Stomach smooth muscle (tissue), 2 donors: ENCODE measurements around the gene NEAT1.

Source experiments
- H3K27ac ChIP-seq: one replicate; pipeline ENCODE4 v1.7.0; 2013; ENCODE audit warnings: mild to moderate bottlenecking, low read length, inconsistent platforms
- H3K27me3 ChIP-seq, 2 donors: one replicate each; pipeline ENCODE4 v1.7.0; 2013; ENCODE audit warnings: low read length in 2 of 2; ENCODE audit not compliant: insufficient read depth in 2 of 2, control insufficient read depth in 1 of 2
- H3K36me3 ChIP-seq, 2 donors: one replicate each; pipeline ENCODE4 v1.7.0; 2013; ENCODE audit warnings: low read length in 2 of 2; ENCODE audit not compliant: control insufficient read depth in 2 of 2, insufficient read depth in 2 of 2
- H3K4me1 ChIP-seq: one replicate; pipeline ENCODE4 v1.7.0; 2013; ENCODE audit warnings: low read length; ENCODE audit not compliant: control insufficient read depth, insufficient read depth
- H3K4me3 ChIP-seq, 2 donors: one replicate each; pipeline ENCODE4 v1.7.0; 2013; ENCODE audit warnings: low read length in 2 of 2
- H3K9ac ChIP-seq, 2 donors: one replicate each; pipeline ENCODE4 v1.7.0; 2013; ENCODE audit warnings: low read length in 2 of 2, mild to moderate bottlenecking in 1 of 2
- H3K9me3 ChIP-seq, 2 donors: one replicate each; pipeline ENCODE4 v1.7.0; 2013; ENCODE audit warnings: low read length in 2 of 2; ENCODE audit not compliant: control insufficient read depth in 2 of 2
- donor health status: healthy.
- donor health status: Pancreatic carcinoma.

NEAT1 gene

GRCh38 chr11:65489706-65490320 lies 67.2 kb downstream of the NEAT1 start:
- H3K9ac ChIP-seq: peak overlapping the region; percentile 86 to 90
- H3K36me3 ChIP-seq: no peaks in the 10 kb centered on the region
- H3K9me3 ChIP-seq: no peaks in the 10 kb centered on the region
- H3K27ac ChIP-seq: peak overlapping the region; percentile 100
- H3K4me1 ChIP-seq: peaks cover 97% of the 10 kb centered on the region
- peak overlapping the region in 1 of 2 donors; percentile 52 for H3K4me3 ChIP-seq
- no peaks in the 10 kb centered on the region for H3K27me3 ChIP-seq

- Histone ChIP-seq H3K4me1 (peaks cover 96% of the 10 kb centered on the region), H3K27me3 (no peaks in the 10 kb centered on the region), H3K36me3 (no peaks in the 10 kb centered on the region), H3K9me3 (no peaks in the 10 kb centered on the region), H3K4me3 (peak overlapping the region; percentile 26 to 52), H3K27ac (peak overlapping the region; percentile 100), H3K9ac (peak overlapping the region; percentile 85 to 86)
These were observed 68.5 kb downstream of the NEAT1 start for GRCh38 chr11:65491163-65491465.

- H3K4me3 ChIP-seq: peak overlapping the region; percentile 26 to 41
- peaks cover 96% of the 10 kb centered on the region for H3K4me1 ChIP-seq
- peak overlapping the region; percentile 100 for H3K27ac ChIP-seq
- H3K27me3 ChIP-seq: no peaks in the 10 kb centered on the region
- H3K9me3 ChIP-seq: no peaks in the 10 kb centered on the region
- H3K36me3 ChIP-seq: no peaks in the 10 kb centered on the region
- H3K9ac ChIP-seq: peak overlapping the region; percentile 85 to 86
These were observed 69.2 kb downstream of the NEAT1 start for GRCh38 chr11:65491614-65492386.

GRCh38 chr11:65492387-65492636 lies 69.7 kb downstream of the NEAT1 start:
- peak overlapping the region; percentile 85 to 86 for H3K9ac ChIP-seq
- peak overlapping the region; percentile 38 to 41 for H3K4me3 ChIP-seq
- H3K4me1 ChIP-seq: peaks cover 96% of the 10 kb centered on the region

GRCh38 chr11:65492637-65493366 lies 70.2 kb downstream of the NEAT1 start:
- H3K27me3 ChIP-seq: no peaks in the 10 kb centered on the region
- H3K4me3 ChIP-seq: peak overlapping the region; percentile 38 to 41
- peak overlapping the region; percentile 85 to 86 for H3K9ac ChIP-seq
- H3K4me1 ChIP-seq: peaks cover 91% of the 10 kb centered on the region
- H3K27ac ChIP-seq: peak overlapping the region; percentile 100
- H3K9me3 ChIP-seq: no peaks in the 10 kb centered on the region
- H3K36me3 ChIP-seq: no peaks in the 10 kb centered on the region

More at GRCh38 chr11:65492387-65492636, 69.7 kb downstream of the NEAT1 start:
- H3K27ac ChIP-seq: peak overlapping the region; percentile 100
- no peaks in the 10 kb centered on the region for H3K27me3 ChIP-seq
- H3K9me3 ChIP-seq: no peaks in the 10 kb centered on the region
- no peaks in the 10 kb centered on the region for H3K36me3 ChIP-seq

- no peaks in the 10 kb centered on the region for H3K36me3 ChIP-seq
- H3K9me3 ChIP-seq: no peaks in the 10 kb centered on the region
- H3K27me3 ChIP-seq: no peaks in the 10 kb centered on the region
- H3K9ac ChIP-seq: peak overlapping the region; percentile 85 to 86
- H3K4me1 ChIP-seq: peaks cover 90% of the 10 kb centered on the region
- peak overlapping the region; percentile 100 for H3K27ac ChIP-seq
- peak overlapping the region; percentile 21 to 52 for H3K4me3 ChIP-seq
These were observed 71.0 kb downstream of the NEAT1 start for GRCh38 chr11:65493367-65494176.
